IMR-90 (cell line): ENCODE data around the gene ADH1C. TPM values are rescaled to one million over a fixed set of nuclear protein-coding genes. Genes with fewer than 3 reads are reported as not detected.

Experiments used
- ATAC-seq: fragments of 200-7000 bp; cut with Tn5 transposase; 2 replicates; pipeline ENCODE4 v1.9.1; 2020; ENCODE audit warnings: low read depth, mild to moderate bottlenecking, moderate library complexity
- BruUV-seq: library from RNA; stranded (reverse); fragments of 400-500 nt; replicated peaks from 2 replicates; lab custom pipeline; 2021; lab: Mats Ljungman, UMichigan
- CTCF ChIA-PET: fragments of 300-600 bp; formaldehyde crosslinking; extraction: SDS; loops from one replicate; lab custom pipeline; 2021; ENCODE audit warnings: antibody characterized with exemption; lab: Yijun Ruan, JAX
- POLR2A ChIA-PET: fragments of 300-600 bp; sonication (Branson Sonifier 250); formaldehyde crosslinking; loops from one replicate; lab custom pipeline; 2022; ENCODE audit warnings: antibody characterized with exemption; ENCODE audit not compliant: unreplicated experiment; lab: Charles Lee
- DNase-seq: peaks from one replicate; pipeline ENCODE4 v3.0.0; 2013
- H2AFZ ChIP-seq: replicated peaks from 2 replicates; pipeline ENCODE3; 2013; ENCODE audit warnings: low read length, mild to moderate bottlenecking; ENCODE audit not compliant: poor library complexity
- H2AK5ac ChIP-seq: 2 replicates; pipeline ENCODE4 v1.6.1; 2013; ENCODE audit warnings: low read depth, low read length, inconsistent platforms
- H2AK9ac ChIP-seq: replicated peaks from 2 replicates; pipeline ENCODE3; 2013; ENCODE audit warnings: mild to moderate bottlenecking, low read depth, low read length, moderate library complexity; ENCODE audit not compliant: poor library complexity
- H2BK120ac ChIP-seq: 2 replicates; pipeline ENCODE4 v1.6.1; 2013; ENCODE audit warnings: low read depth, low read length, inconsistent platforms
- H2BK15ac ChIP-seq: 3 replicates; pipeline ENCODE4 v1.6.1; 2013; ENCODE audit warnings: low read depth, low read length, inconsistent platforms
- H2BK20ac ChIP-seq: 2 replicates; pipeline ENCODE4 v1.6.1; 2013; ENCODE audit warnings: low read depth, mild to moderate bottlenecking, inconsistent platforms, low read length, moderate library complexity
- H2BK5ac ChIP-seq: 2 replicates; pipeline ENCODE4 v1.6.1; 2013; ENCODE audit warnings: mild to moderate bottlenecking, low read depth, low read length, inconsistent platforms; ENCODE audit not compliant: poor library complexity, severe bottlenecking
- H3K14ac ChIP-seq: replicated peaks from 2 replicates; pipeline ENCODE4 v1.6.1; 2013; ENCODE audit warnings: low read depth, low read length, inconsistent platforms
- H3K18ac ChIP-seq: 2 replicates; pipeline ENCODE4 v1.6.1; 2013; ENCODE audit warnings: low read depth, low read length, control low read depth
- H3K23ac ChIP-seq: 2 replicates; pipeline ENCODE4 v1.6.1; 2013; ENCODE audit warnings: low read depth, low read length, inconsistent platforms
- H3K27ac ChIP-seq: 2 replicates; pipeline ENCODE4 v1.5.1; 2013; ENCODE audit warnings: mild to moderate bottlenecking, control low read depth, low read length; ENCODE audit not compliant: insufficient read depth
- H3K27me3 ChIP-seq: 2 replicates; pipeline ENCODE4 v1.6.1; 2013; ENCODE audit warnings: low read length; ENCODE audit not compliant: control insufficient read depth, insufficient read depth
- H3K36me3 ChIP-seq: 2 replicates; pipeline ENCODE4 v1.6.1; 2013; ENCODE audit warnings: low read length, mixed read lengths; ENCODE audit not compliant: control insufficient read depth, insufficient read depth
- H3K4ac ChIP-seq: 2 replicates; pipeline ENCODE4 v1.6.1; 2013; ENCODE audit warnings: low read depth, low read length, inconsistent platforms
- H3K4me1 ChIP-seq: 2 replicates; pipeline ENCODE4 v1.6.1; 2013; ENCODE audit warnings: low read length, mixed read lengths; ENCODE audit not compliant: control insufficient read depth, insufficient read depth
- H3K4me2 ChIP-seq: 2 replicates; pipeline ENCODE4 v1.6.1; 2013; ENCODE audit warnings: low read depth, mild to moderate bottlenecking, control low read depth, low read length, moderate library complexity
- H3K4me3 ChIP-seq: 2 replicates; pipeline ENCODE4 v1.5.1; 2013; ENCODE audit warnings: low read depth, mild to moderate bottlenecking, control low read depth, low read length, moderate library complexity; ENCODE audit not compliant: insufficient read depth
- H3K56ac ChIP-seq: 2 replicates; pipeline ENCODE4 v1.6.1; 2013; ENCODE audit warnings: low read length, inconsistent platforms; ENCODE audit not compliant: insufficient read depth; ENCODE audit errors: extremely low read depth
- H3K79me1 ChIP-seq, 2 experiments: 2 replicates each; pipeline ENCODE4 v1.6.1; 2013; ENCODE audit warnings: low read length in 2 of 2, inconsistent platforms in 1 of 2, low read depth in 1 of 2
- H3K9ac ChIP-seq: 2 replicates; pipeline ENCODE4 v1.6.1; 2013; ENCODE audit warnings: low read depth, low read length, control low read depth
- H3K9me1 ChIP-seq: 2 replicates; pipeline ENCODE4 v1.6.1; 2013; ENCODE audit warnings: low read length, inconsistent platforms; ENCODE audit not compliant: insufficient read depth
- H3K9me3 ChIP-seq: 2 replicates; pipeline ENCODE4 v1.6.1; 2013; ENCODE audit warnings: low read length; ENCODE audit not compliant: control insufficient read depth, insufficient read depth
- H4K20me1 ChIP-seq: 2 replicates; pipeline ENCODE4 v1.6.1; 2013; ENCODE audit warnings: low read length, inconsistent platforms; ENCODE audit not compliant: insufficient read depth
- H4K5ac ChIP-seq: 2 replicates; pipeline ENCODE4 v1.6.1; 2013; ENCODE audit warnings: mild to moderate bottlenecking, low read depth, low read length, control low read depth
- H4K8ac ChIP-seq, 2 experiments: 2 replicates each; pipeline ENCODE4 v1.6.1; 2013; ENCODE audit warnings: low read depth in 2 of 2, low read length in 2 of 2, control low read depth in 1 of 2, inconsistent platforms in 1 of 2
- H4K91ac ChIP-seq: 2 replicates; pipeline ENCODE4 v1.6.1; 2013; ENCODE audit warnings: low read depth, low read length, inconsistent platforms; ENCODE audit not compliant: insufficient read depth
- CEBPB ChIP-seq: IDR thresholded peaks from 2 replicates; pipeline ENCODE4 v1.6.1; 2012; ENCODE audit warnings: low read depth, low read length, improper control_type of control experiment
- CTCF ChIP-seq: conservative IDR thresholded peaks from 2 replicates; pipeline ENCODE4 v1.5.1; 2012; ENCODE audit warnings: mild to moderate bottlenecking, low read depth, low read length, improper control_type of control experiment
- MXI1 ChIP-seq: IDR thresholded peaks from 2 replicates; pipeline ENCODE4 v1.6.1; 2012; ENCODE audit warnings: low read depth, mild to moderate bottlenecking, low read length, moderate library complexity, borderline replicate concordance
- SMC3 ChIP-seq: fragments of 150-350 bp; IDR thresholded peaks from 2 replicates; pipeline ENCODE4 v1.6.1; 2016; ENCODE audit warnings: low read depth, mild to moderate bottlenecking, antibody characterized with exemption, low read length, moderate library complexity
- WGBS, 2 experiments: methylation state at CpG; one replicate each; pipeline versions ENCODE4 v1.1.5 to v1.1.7; 2013; ENCODE audit warnings: missing lambda C conversion rate in 2 of 2; ENCODE audit not compliant: insufficient read length in 1 of 2; ENCODE audit errors: extremely low coverage in 2 of 2; 5-methylcytosine and 5-hydroxymethylcytosine counted together
- dilution Hi-C: fragments of 300-500 bp; cut with HindIII; formaldehyde crosslinking; loops from one replicate; pipeline ENCODE4 v1.14.3; 2018; ENCODE audit warnings: low sequenced_read_pairs; ENCODE audit not compliant: unreplicated experiment
- in situ Hi-C: fragments of 300-500 bp; cut with MboI; formaldehyde crosslinking; loops from 3 replicates; pipeline ENCODE4 v1.14.3; 2019; ENCODE audit warnings: low sequenced_read_pairs, inconsistent platforms, mixed read lengths
- intact Hi-C: fragments of 100-400 bp; cut with micrococcal nuclease; formaldehyde crosslinking; loops from 2 replicates; pipeline ENCODE4 v1.10.0; 2022
- polyA plus RNA-seq, 3 experiments: library from polyadenylated mRNA; depleted of rRNA; stranded (reverse); fragments of >200 nt; gene quantifications; 2 replicates each; pipeline ENCODE4 v1.2.3, GENCODE V29; 2012; ENCODE audit warnings: low replicate concordance in 1 of 3
- total RNA-seq: library from RNA; depleted of rRNA; stranded (reverse); fragments of >200 nt; gene quantifications from 2 replicates; pipeline ENCODE4 v1.2.3, GENCODE V29; 2012
- TF ChIP-seq, protein P1 (sequence below): fragments of 150-350 bp; IDR thresholded peaks from 2 replicates; pipeline ENCODE4 v1.6.1; 2016; ENCODE audit warnings: low read depth, mild to moderate bottlenecking, low read length, moderate library complexity, borderline replicate concordance

ADH1C gene
- total and polyA plus RNA-seq, 2 of the 4 experiments (the other 2 are of a cell fraction): 0.26 TPM; not detected in 1

DNA sequence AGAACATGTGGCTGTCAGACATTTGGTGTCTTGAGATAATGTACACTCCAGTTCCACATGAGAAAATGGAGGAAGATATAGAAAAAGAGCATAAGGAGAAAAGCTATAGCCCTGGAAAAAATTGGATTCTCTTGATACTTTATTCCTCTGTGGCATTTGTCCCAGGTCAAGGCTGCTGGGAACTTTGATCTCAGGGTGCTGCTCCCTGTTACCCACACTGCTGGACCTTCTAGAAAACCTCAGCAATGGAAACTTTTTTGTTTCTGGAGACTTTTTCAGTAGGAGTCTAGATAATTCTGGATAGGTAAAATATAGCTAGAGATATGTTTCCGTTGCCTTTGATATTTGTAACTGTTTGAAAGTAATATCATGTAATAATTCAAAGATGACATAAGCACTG is 11.1 kb downstream of the ADH1C start:
- H2BK20ac ChIP-seq: no peak overlapping the region
- no peak overlapping the region for H3K18ac ChIP-seq
- H4K5ac ChIP-seq: no peak overlapping the region
- no peak overlapping the region for H2BK5ac ChIP-seq
- no peak overlapping the region for H3K4ac ChIP-seq
- ATAC-seq: no peak
- H2BK120ac ChIP-seq: no peak overlapping the region
- H2AK9ac ChIP-seq: no peak overlapping the region
- dilution Hi-C loops (no loop called here), in situ Hi-C loops (no loop called here), intact Hi-C loops (no loop called here)
- no CpG with 5 or more reads among the region's 1 CpG for WGBS, 2 experiments
- H3K4me1 ChIP-seq: no peaks in the 10 kb centered on the region
- no peak overlapping the region for H4K91ac ChIP-seq
- DNase-seq: no peak
- no peak overlapping the region for H2AFZ ChIP-seq
- no peak overlapping the region for H3K4me2 ChIP-seq
- H3K27ac ChIP-seq: no peak overlapping the region
- H3K36me3 ChIP-seq: no peaks in the 10 kb centered on the region
- H2BK15ac ChIP-seq: no peak overlapping the region
- H3K9ac ChIP-seq: no peak overlapping the region
- no TSS peak for BruUV-seq
- no peak for TF ChIP-seq CEBPB
- TF ChIP-seq, protein P1, sequence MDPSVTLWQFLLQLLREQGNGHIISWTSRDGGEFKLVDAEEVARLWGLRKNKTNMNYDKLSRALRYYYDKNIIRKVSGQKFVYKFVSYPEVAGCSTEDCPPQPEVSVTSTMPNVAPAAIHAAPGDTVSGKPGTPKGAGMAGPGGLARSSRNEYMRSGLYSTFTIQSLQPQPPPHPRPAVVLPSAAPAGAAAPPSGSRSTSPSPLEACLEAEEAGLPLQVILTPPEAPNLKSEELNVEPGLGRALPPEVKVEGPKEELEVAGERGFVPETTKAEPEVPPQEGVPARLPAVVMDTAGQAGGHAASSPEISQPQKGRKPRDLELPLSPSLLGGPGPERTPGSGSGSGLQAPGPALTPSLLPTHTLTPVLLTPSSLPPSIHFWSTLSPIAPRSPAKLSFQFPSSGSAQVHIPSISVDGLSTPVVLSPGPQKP: no peak
- no peak for TF ChIP-seq MXI1
- TF ChIP-seq CTCF: no peak
- TF ChIP-seq SMC3: no peak
- POLR2A ChIA-PET: no interaction called here
- H2AK5ac ChIP-seq: no peak overlapping the region
- no peak overlapping the region for H3K23ac ChIP-seq
- H3K14ac ChIP-seq: no peak overlapping the region
- CTCF ChIA-PET: no interaction called here
- H3K9me3 ChIP-seq: no peaks in the 10 kb centered on the region
- no peaks in the 10 kb centered on the region for H3K79me1 ChIP-seq
- no peak overlapping the region for H4K8ac ChIP-seq
- no peaks in the 10 kb centered on the region for H3K9me1 ChIP-seq
- no peaks in the 10 kb centered on the region for H4K20me1 ChIP-seq
- no peaks in the 10 kb centered on the region for H3K27me3 ChIP-seq
- no peak overlapping the region for H3K56ac ChIP-seq
- H3K4me3 ChIP-seq: no peak overlapping the region
